Neural cell (in vitro differentiated cells): Measurements from ENCODE around the gene NHLH1.

Experiments
- EZH2 ChIP-seq: fragments of 200-600, 300-800 bp; shearing (Covaris generic), sonication (generic); IDR thresholded peaks from 2 replicates; pipeline ENCODE4 v1.6.1; 2014; ENCODE audit warnings: antibody characterized with exemption, low read length, borderline replicate concordance, mild to moderate bottlenecking; ENCODE audit not compliant: insufficient read depth, poor library complexity, severe bottlenecking
- POLR2AphosphoS5 ChIP-seq: IDR thresholded peaks from 2 replicates; pipeline ENCODE4 v1.6.1; 2012
- TF ChIP-seq, protein P1 (sequence below): fragments of 450-650 bp; IDR thresholded peaks from 2 replicates; pipeline ENCODE4 v1.5.1; 2014; ENCODE audit warnings: antibody characterized with exemption, mild to moderate bottlenecking, moderate library complexity; ENCODE audit not compliant: poor library complexity, severe bottlenecking

DNA sequence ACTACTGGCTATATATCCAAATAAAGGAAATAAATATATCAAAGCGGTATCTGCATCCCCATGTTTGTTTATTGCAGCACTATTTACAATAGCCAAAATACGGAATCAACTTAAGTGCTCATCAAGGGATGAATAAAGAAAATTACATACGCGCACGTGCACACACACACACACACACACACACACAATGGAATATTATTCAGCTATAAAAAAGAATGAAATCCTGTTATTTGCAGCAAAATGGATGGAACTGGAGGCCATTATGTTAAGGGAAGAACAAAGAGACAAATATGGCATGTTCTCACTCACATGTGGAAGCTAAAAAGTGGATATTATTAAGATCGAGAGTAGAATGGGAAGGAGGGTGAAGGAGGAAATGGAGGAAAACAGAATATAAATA lies 44.0 kb upstream of the NHLH1 start:
- no peak for TF ChIP-seq POLR2AphosphoS5
- TF ChIP-seq, protein P1, sequence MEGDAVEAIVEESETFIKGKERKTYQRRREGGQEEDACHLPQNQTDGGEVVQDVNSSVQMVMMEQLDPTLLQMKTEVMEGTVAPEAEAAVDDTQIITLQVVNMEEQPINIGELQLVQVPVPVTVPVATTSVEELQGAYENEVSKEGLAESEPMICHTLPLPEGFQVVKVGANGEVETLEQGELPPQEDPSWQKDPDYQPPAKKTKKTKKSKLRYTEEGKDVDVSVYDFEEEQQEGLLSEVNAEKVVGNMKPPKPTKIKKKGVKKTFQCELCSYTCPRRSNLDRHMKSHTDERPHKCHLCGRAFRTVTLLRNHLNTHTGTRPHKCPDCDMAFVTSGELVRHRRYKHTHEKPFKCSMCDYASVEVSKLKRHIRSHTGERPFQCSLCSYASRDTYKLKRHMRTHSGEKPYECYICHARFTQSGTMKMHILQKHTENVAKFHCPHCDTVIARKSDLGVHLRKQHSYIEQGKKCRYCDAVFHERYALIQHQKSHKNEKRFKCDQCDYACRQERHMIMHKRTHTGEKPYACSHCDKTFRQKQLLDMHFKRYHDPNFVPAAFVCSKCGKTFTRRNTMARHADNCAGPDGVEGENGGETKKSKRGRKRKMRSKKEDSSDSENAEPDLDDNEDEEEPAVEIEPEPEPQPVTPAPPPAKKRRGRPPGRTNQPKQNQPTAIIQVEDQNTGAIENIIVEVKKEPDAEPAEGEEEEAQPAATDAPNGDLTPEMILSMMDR: no peak
- TF ChIP-seq EZH2: no peak
